H1 (cell line): ENCODE data around the gene AGPAT3. TPM values are rescaled to one million over a fixed set of nuclear protein-coding genes. Genes with fewer than 3 reads are reported as not detected.

Experiments used
- CTCF ChIA-PET: fragments of 300-600 bp; sonication (Branson Sonifier 250); formaldehyde crosslinking; loops from one replicate; lab custom pipeline; 2021; ENCODE audit not compliant: partially characterized antibody; lab: Charles Lee
- POLR2A ChIA-PET: fragments of 300-600 bp; sonication (Branson Sonifier 250); formaldehyde crosslinking; loops from one replicate; lab custom pipeline; 2021; ENCODE audit warnings: inconsistent platforms; ENCODE audit not compliant: partially characterized antibody; lab: Charles Lee
- DNase-seq, 2 experiments: peaks; one replicate each; pipeline versions ENCODE4 v3.0.0 to v3.0.0-alpha.2; 2010 to 2022; ENCODE audit warnings: low spot score in 2 of 2, low read depth in 1 of 2, mixed read lengths in 1 of 2
- FAIRE-seq: peaks from 2 replicates; lab custom pipeline; 2011; peaks lifted over from hg19 to GRCh38; lab: Jason Lieb, UNC
- H2AFZ ChIP-seq: 2 replicates; pipeline ENCODE4 v1.8.1; 2012; ENCODE audit warnings: low read length, inconsistent platforms
- H2AK5ac ChIP-seq: 2 replicates; pipeline ENCODE4 v1.6.1; 2013; ENCODE audit warnings: low read depth, low read length
- H2BK120ac ChIP-seq: replicated peaks from 2 replicates; pipeline ENCODE3; 2013; ENCODE audit warnings: low read depth, low read length, inconsistent platforms
- H2BK12ac ChIP-seq: 2 replicates; pipeline ENCODE4 v1.6.1; 2013; ENCODE audit warnings: low read depth, low read length
- H2BK15ac ChIP-seq: 2 replicates; pipeline ENCODE4 v1.6.1; 2013; ENCODE audit warnings: low read length
- H2BK20ac ChIP-seq: 2 replicates; pipeline ENCODE4 v1.6.1; 2013; ENCODE audit warnings: low read length
- H2BK5ac ChIP-seq: 2 replicates; pipeline ENCODE4 v1.6.1; 2013; ENCODE audit warnings: low read depth, low read length
- H3K14ac ChIP-seq: 2 replicates; pipeline ENCODE4 v1.6.1; 2013; ENCODE audit warnings: inconsistent platforms; ENCODE audit not compliant: insufficient read length
- H3K18ac ChIP-seq: 2 replicates; pipeline ENCODE4 v1.6.1; 2013; ENCODE audit warnings: low read length; ENCODE audit errors: extremely low read depth
- H3K23ac ChIP-seq: 2 replicates; pipeline ENCODE4 v1.6.1; 2013; ENCODE audit warnings: inconsistent platforms; ENCODE audit not compliant: insufficient read length
- H3K23me2 ChIP-seq: 2 replicates; pipeline ENCODE4 v1.6.1; 2013; ENCODE audit warnings: low read depth, low read length
- H3K27ac ChIP-seq: 2 replicates; pipeline ENCODE4 v1.6.1; 2011; ENCODE audit warnings: low read depth, low read length, inconsistent platforms
- H3K27me3 ChIP-seq, 4 experiments: replicated peaks in 1 of 4; 1 replicate in 1 of 4; 2 replicates in 3 of 4; pipeline versions ENCODE4 v1.6.1 to v1.8.1; 2011 to 2013; ENCODE audit warnings: low read length in 3 of 4, mild to moderate bottlenecking in 3 of 4, inconsistent platforms in 2 of 4, mixed read lengths in 2 of 4, moderate library complexity in 1 of 4; ENCODE audit not compliant: control insufficient read depth in 3 of 4, insufficient read depth in 3 of 4; ENCODE audit errors: extremely low read depth in 1 of 4
- H3K36me3 ChIP-seq, 4 experiments: 2 replicates each; pipeline versions ENCODE4 v1.6.1 to v1.8.1; 2011 to 2013; ENCODE audit warnings: mild to moderate bottlenecking in 4 of 4, low read length in 3 of 4, moderate library complexity in 2 of 4, control low read depth in 1 of 4, inconsistent platforms in 1 of 4; ENCODE audit not compliant: insufficient read depth in 4 of 4, control insufficient read depth in 2 of 4
- H3K4ac ChIP-seq: replicated peaks from 2 replicates; pipeline ENCODE3; 2013; ENCODE audit warnings: low read length, low read depth, mixed read lengths, inconsistent platforms; ENCODE audit not compliant: insufficient read length
- H3K4me1 ChIP-seq, 4 experiments: replicated peaks in 1 of 4; 1 replicate in 1 of 4; 2 replicates in 3 of 4; pipeline versions ENCODE4 v1.6.1 to v1.8.1; 2011 to 2013; ENCODE audit warnings: low read length in 3 of 4, inconsistent platforms in 2 of 4, mixed read lengths in 1 of 4; ENCODE audit not compliant: insufficient read depth in 4 of 4, control insufficient read depth in 3 of 4
- H3K4me2 ChIP-seq, 2 experiments: 2 replicates each; pipeline versions ENCODE4 v1.6.1 to v1.8.1; 2011 to 2013; ENCODE audit warnings: low read depth in 2 of 2, low read length in 2 of 2, control low read depth in 1 of 2, inconsistent platforms in 1 of 2, mild to moderate bottlenecking in 1 of 2; ENCODE audit not compliant: insufficient read depth in 1 of 2
- H3K4me3 ChIP-seq, 4 experiments: fragments of 200-600, 300-600 bp in 1 of 4; sonication (generic), shearing (Covaris generic), sonication (Bioruptor Twin) in 1 of 4; 2 replicates each; pipeline versions ENCODE4 v1.5.1 to v1.8.1; 2011 to 2016; ENCODE audit warnings: low read length in 4 of 4, low read depth in 3 of 4, control low read depth in 2 of 4, inconsistent platforms in 2 of 4, mild to moderate bottlenecking in 2 of 4, mixed read lengths in 1 of 4, moderate library complexity in 1 of 4; ENCODE audit not compliant: insufficient read depth in 2 of 4; ENCODE audit errors: extremely low read depth in 1 of 4
- H3K56ac ChIP-seq: replicated peaks from 2 replicates; pipeline ENCODE3; 2013; ENCODE audit warnings: low read depth, mild to moderate bottlenecking, mixed read lengths, low read length, inconsistent platforms; ENCODE audit not compliant: insufficient read length
- H3K79me1 ChIP-seq: 2 replicates; pipeline ENCODE4 v1.6.1; 2013; ENCODE audit warnings: low read depth, low read length, control low read depth
- H3K79me2 ChIP-seq, 2 experiments: 2 replicates each; pipeline versions ENCODE4 v1.6.1 to v1.8.1; 2012 to 2013; ENCODE audit warnings: low read length in 2 of 2, mild to moderate bottlenecking in 2 of 2, inconsistent platforms in 1 of 2; ENCODE audit not compliant: insufficient read depth in 2 of 2, control insufficient read depth in 1 of 2
- H3K9ac ChIP-seq, 4 experiments: replicated peaks in 1 of 4; 1 replicate in 1 of 4; 2 replicates in 3 of 4; pipeline versions ENCODE4 v1.6.1 to v1.8.1; 2011 to 2013; ENCODE audit warnings: low read depth in 3 of 4, low read length in 3 of 4, control low read depth in 2 of 4, mild to moderate bottlenecking in 2 of 4, moderate library complexity in 2 of 4, inconsistent platforms in 1 of 4; ENCODE audit errors: extremely low read depth in 1 of 4
- H3K9me3 ChIP-seq, 2 experiments: 2 replicates each; pipeline versions ENCODE4 v1.6.1 to v1.8.1; 2012 to 2013; ENCODE audit warnings: mild to moderate bottlenecking in 2 of 2, moderate library complexity in 2 of 2, control low read depth in 1 of 2, inconsistent platforms in 1 of 2, low read depth in 1 of 2, low read length in 1 of 2, mixed read lengths in 1 of 2; ENCODE audit not compliant: insufficient read depth in 2 of 2
- H4K20me1 ChIP-seq, 2 experiments: replicated peaks in 1 of 2; 2 replicates each; pipeline versions ENCODE3 to v1.8.1; 2011 to 2013; ENCODE audit warnings: inconsistent platforms in 2 of 2, low read length in 2 of 2, mild to moderate bottlenecking in 1 of 2; ENCODE audit not compliant: insufficient read depth in 2 of 2, control insufficient read depth in 1 of 2
- H4K5ac ChIP-seq: 2 replicates; pipeline ENCODE4 v1.6.1; 2013; ENCODE audit warnings: low read length, low read depth, mixed read lengths, inconsistent platforms; ENCODE audit not compliant: insufficient read length
- H4K8ac ChIP-seq: 2 replicates; pipeline ENCODE4 v1.8.0; 2013; ENCODE audit warnings: mild to moderate bottlenecking, moderate library complexity, low read length, inconsistent platforms; ENCODE audit not compliant: insufficient read depth; ENCODE audit errors: extremely low read depth
- H4K91ac ChIP-seq: replicated peaks from 2 replicates; pipeline ENCODE3; 2013; ENCODE audit warnings: low read length, mixed read lengths, inconsistent platforms; ENCODE audit not compliant: insufficient read length
- CBX5 ChIP-seq: fragments of 300-800, 300-1000 bp; sonication (generic); IDR thresholded peaks from 2 replicates; pipeline ENCODE4 v1.7.1; 2016; ENCODE audit warnings: antibody characterized with exemption, low read length, low read depth
- TEAD4 ChIP-seq: IDR thresholded peaks from 2 replicates; pipeline ENCODE4 v1.6.1; 2012; ENCODE audit warnings: low read depth, low read length, inconsistent platforms, mixed read lengths
- WGBS, 2 experiments: shearing (Covaris generic) in 1 of 2; methylation state at CpG; one replicate each; pipeline versions ENCODE4 v1.1.6 to v1.1.7; 2013 to 2015; ENCODE audit warnings: low lambda C conversion rate in 2 of 2, mixed read lengths in 2 of 2, inconsistent platforms in 1 of 2, low coverage in 1 of 2, missing lambda C conversion rate in 1 of 2; ENCODE audit not compliant: insufficient replicate concordance in 2 of 2, insufficient coverage in 1 of 2, insufficient read length in 1 of 2; ENCODE audit errors: extremely low coverage in 1 of 2, missing lambda C conversion rate in 1 of 2; 5-methylcytosine and 5-hydroxymethylcytosine counted together
- polyA plus RNA-seq, 7 experiments: library from polyadenylated mRNA; depleted of rRNA in 3 of 7; stranded (reverse) in 5 of 7; unstranded in 2 of 7; fragments of >200 nt in 5 of 7; fragments of 200-250 nt in 2 of 7; gene quantifications; 1 replicate in 5 of 7; 2 replicates in 1 of 7; 4 replicates in 1 of 7; pipeline versions ENCODE4 v1.2.1 to v1.2.3, GENCODE V29; 2011 to 2013; ENCODE audit warnings: missing spikeins in 2 of 7, mixed read lengths in 2 of 7
- total RNA-seq: library from RNA; stranded (reverse); fragmentation: NEBNext Ultra II Directional; extraction: Animal tissue kit (Norgen Biotek cat#: 25700); gene quantifications from 2 replicates; pipeline ENCODE4 v1.2.1, GENCODE V29; 2021

The AGPAT3 gene
- total and polyA plus RNA-seq, 2 of the 8 experiments (the other 6 are each of a cell fraction or from before 2014, with no cell fraction given): 5.8 to 7.3 TPM

GRCh38 chr21:43849532-43850299 lies 15.3 kb upstream of the AGPAT3 start:
- Histone ChIP-seq H2BK15ac (no peak overlapping the region), H3K4me2 (no peak overlapping the region), H2BK120ac (no peak overlapping the region), H3K4ac (no peak overlapping the region), H3K4me3 (no peak overlapping the region), H4K8ac (no peak overlapping the region), H4K91ac (no peak overlapping the region), H3K18ac (no peak overlapping the region), H3K27me3 (no peaks in the 10 kb centered on the region), H3K23ac (no peak overlapping the region), H3K79me1 (no peaks in the 10 kb centered on the region), H2AK5ac (no peak overlapping the region), H2BK20ac (no peak overlapping the region), H2AFZ (no peak overlapping the region), H3K79me2 (no peaks in the 10 kb centered on the region), H2BK5ac (no peak overlapping the region), H3K36me3 (no peaks in the 10 kb centered on the region), H4K20me1 (no peaks in the 10 kb centered on the region), H3K27ac (no peak overlapping the region), H3K14ac (no peak overlapping the region), H3K23me2 (no peaks in the 10 kb centered on the region), H3K9ac (no peak overlapping the region), H3K9me3 (no peaks in the 10 kb centered on the region; a peak in 1 of 4 replicates), H2BK12ac (no peak overlapping the region), H3K56ac (no peak overlapping the region), H3K4me1 (no peaks in the 10 kb centered on the region), H4K5ac (no peak overlapping the region)
- ChIA-PET POLR2A (no interaction called here), CTCF (interaction anchor here (0.6 to 10.4 kb wide), 6 partner anchors 16 to 91 kb away, joined by 3 to 73 read pairs (median 3); no protein-coding TSS in a partner anchor)
- FAIRE-seq (no peak), DNase-seq (no peak)
- TF ChIP-seq CBX5: no peak
- 0 out of 2 replicates have a peak, but pooled peaks have one; percentile 30 for TF ChIP-seq TEAD4
- 90% methylated on average over 13 of the region's 13 CpGs; no CpG with 5 or more reads in 1 of the 2 experiments for WGBS, 2 experiments
